ENCODE data around the gene FAM24B. TPM values are rescaled to one million over a fixed set of nuclear protein-coding genes. Genes with fewer than 3 reads are reported as not detected.

FAM24B gene
- total RNA-seq, 2 donors from 2014 or later = 10.4 to 12.0 TPM

Other genes starting within 250 kb of the FAM24B start
- gene C10orf120, start 179.7 kb downstream of the FAM24B start, total RNA-seq = not detected
- 1 to 10 TPM in 1 of 2 donors, under 1 TPM in 1; 0.73 to 2.1 TPM for gene CUZD1, start 33.7 kb downstream of the FAM24B start, total RNA-seq
- gene FAM24A, start 31.0 kb upstream of the FAM24B start, total RNA-seq = not detected
- gene C10orf88, start 74.6 kb upstream of the FAM24B start, total RNA-seq = 10 to 100 TPM in 1 of 2 donors, 1 to 10 TPM in 1; 8.8 to 12.2 TPM
- gene PSTK, start 100.8 kb upstream of the FAM24B start, total RNA-seq = 1 to 10 TPM; 2.7 to 6.1 TPM
- gene IKZF5, start 129.2 kb upstream of the FAM24B start, total RNA-seq = 10 to 100 TPM; 20.2 to 24.6 TPM
- 10 to 100 TPM; 16.8 to 25.1 TPM for gene ACADSB, start 129.4 kb upstream of the FAM24B start, total RNA-seq

Data from activated naive CD4-positive, alpha-beta T cell treated with anti-CD3 and anti-CD28 coated beads, Interleukin-2, amount 50 U/mL, for 72 hours (primary cell).